ENCODE data around the gene SFSWAP.
A peak's percentile ranks its signal among the peaks of the same experiment; 100 is the strongest.
"Not testable (repeated sequence)": the region's sequence is repeated elsewhere in the genome, so short reads cannot be mapped to it uniquely, and the experiment has no call there.

Gene SFSWAP

GRCh38 chr12:131761638-131762037, 50.7 kb downstream of the SFSWAP start:
- no peak for DNase-seq (ENCODE audit: insufficient read length, low spot score)
- no peak for TF ChIP-seq POLR2A (IDR thresholded peaks at IDR 0.05; ENCODE audit: low read depth, low read length)
- FAIRE-seq = no peak

- no peak for TF ChIP-seq POLR2A (IDR thresholded peaks at IDR 0.05; ENCODE audit: low read depth, low read length)
- no peak for FAIRE-seq
- DNase-seq (ENCODE audit: insufficient read length, low spot score) = no peak
Measured at GRCh38 chr12:131764738-131765137, 53.8 kb downstream of the SFSWAP start.

DNA sequence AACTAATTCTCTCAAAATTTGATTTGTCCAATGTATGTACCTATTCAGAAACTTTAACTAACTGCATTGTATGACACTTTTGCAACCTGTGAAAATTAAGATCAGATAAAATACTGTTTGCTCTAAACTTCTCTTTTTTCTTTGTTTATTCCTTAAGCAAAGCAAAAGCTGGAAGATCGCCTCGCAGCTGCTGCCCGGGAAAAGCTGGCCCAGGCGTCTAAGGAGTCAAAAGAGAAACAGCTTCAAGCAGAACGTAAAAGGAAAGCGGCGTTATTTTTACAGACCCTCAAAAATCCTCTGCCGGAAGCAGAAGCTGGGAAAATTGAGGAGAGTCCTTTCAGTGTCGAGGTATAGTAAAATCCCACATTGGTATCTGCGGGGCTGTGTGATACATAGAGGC, 55.1 kb downstream of the SFSWAP start:
- no peak for TF ChIP-seq POLR2A (IDR thresholded peaks at IDR 0.05; ENCODE audit: low read depth, low read length)

DNA sequence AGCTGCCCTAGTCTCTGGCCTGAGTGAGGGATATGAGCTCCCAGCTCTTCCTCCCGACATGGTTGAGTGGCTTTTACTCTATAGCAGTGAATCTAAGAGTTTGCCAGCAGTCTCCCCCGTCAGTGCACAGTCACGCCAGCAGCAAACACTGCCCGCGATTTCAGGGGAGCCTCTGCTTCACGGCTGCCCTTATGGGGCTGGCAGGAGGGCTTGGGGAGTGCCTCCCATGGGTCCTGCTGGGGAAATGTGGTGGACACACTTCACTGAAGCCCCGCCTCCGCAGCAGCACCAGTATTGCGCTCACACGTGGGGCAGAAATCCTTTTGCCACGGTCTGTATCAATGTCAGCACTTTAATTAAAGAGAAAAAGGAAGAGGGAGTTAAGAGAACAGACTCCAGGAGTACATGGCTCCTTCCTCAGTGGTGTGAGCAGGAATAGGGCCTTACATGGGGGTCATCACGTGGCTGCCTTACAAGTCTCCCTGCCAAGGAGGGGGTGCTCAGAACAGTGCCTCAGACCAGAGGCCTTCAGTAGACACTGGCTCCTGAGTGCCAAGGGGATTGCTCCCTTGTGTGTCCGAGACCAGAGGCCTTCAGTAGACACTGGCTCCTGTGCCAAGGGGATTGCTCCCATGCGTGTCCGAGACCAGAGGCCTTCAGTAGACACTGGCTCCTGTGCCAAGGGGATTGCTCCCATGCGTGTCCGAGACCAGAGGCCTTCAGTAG, 55.7 kb downstream of the SFSWAP start:
- FAIRE-seq (no peak), DNase-seq (ENCODE audit: insufficient read length, low spot score) (no peak)
- no peak for TF ChIP-seq POLR2A (IDR thresholded peaks at IDR 0.05; ENCODE audit: low read depth, low read length)

More for the DNA sequence above, 55.1 kb downstream of the SFSWAP start:
- DNase-seq (ENCODE audit: insufficient read length, low spot score) (no peak), FAIRE-seq (no peak)

DNA sequence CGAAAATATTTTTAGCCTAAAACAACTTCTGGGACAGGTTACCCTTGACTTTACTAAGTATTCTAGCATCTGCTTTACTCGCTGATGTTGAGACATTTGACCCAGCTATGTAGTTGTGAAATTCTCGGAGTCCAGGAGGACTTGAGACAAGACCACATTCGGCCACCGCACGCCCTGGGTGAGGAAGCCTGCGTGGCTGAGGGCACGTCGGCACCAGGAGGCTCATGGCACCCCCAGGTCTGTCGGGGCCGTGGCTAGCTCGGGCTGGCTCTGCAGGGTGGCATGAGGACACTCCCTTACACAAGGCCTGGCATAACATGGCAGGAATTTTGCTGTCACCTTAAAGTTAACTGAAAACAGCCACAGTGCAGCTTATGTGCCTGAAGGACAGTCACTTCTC, 59.2 kb downstream of the SFSWAP start:
- FAIRE-seq = no peak
- no peak for TF ChIP-seq POLR2A (IDR thresholded peaks at IDR 0.05; ENCODE audit: low read depth, low read length)
- no peak for DNase-seq (ENCODE audit: insufficient read length, low spot score)

- DNase-seq (ENCODE audit: insufficient read length, low spot score) (no peak), FAIRE-seq (no peak)
- TF ChIP-seq POLR2A (IDR thresholded peaks at IDR 0.05; ENCODE audit: low read depth, low read length) = no peak
Measured at GRCh38 chr12:131771965-131772364, 61.1 kb downstream of the SFSWAP start.

DNA sequence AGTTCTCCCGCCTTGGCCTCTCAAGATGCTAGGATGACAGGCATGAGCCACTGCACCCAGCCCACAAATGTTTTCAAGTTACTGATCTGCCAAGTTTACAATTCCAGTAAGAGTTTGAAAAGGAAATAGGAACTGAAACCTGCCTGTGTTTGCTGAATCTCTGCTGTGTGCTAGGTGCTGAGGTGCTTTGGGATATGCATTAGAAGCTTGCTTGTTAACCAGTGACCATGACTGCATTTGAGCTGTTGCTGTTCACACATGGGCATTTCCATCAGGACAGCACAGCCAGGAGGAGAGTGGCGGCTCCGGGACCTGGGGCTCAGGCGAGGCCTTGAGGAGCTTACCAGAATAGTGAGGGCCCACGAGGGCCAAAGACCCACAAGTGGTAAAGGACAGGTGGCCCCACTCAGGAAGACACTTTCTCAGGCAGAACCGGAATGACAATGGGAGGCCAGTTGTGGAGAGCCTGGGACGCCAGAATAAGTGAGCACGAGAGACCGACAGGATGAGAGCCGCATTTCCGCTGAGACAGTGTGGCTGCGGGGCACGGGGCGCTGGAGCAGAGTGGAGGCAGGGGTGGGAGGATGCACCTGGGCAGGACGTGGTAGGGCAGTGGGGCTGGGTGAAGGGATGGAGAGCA, 62.8 kb downstream of the SFSWAP start:
- FAIRE-seq (no peak), DNase-seq (ENCODE audit: insufficient read length, low spot score) (no peak)
- TF ChIP-seq POLR2A (IDR thresholded peaks at IDR 0.05; ENCODE audit: low read depth, low read length) = no peak

DNA sequence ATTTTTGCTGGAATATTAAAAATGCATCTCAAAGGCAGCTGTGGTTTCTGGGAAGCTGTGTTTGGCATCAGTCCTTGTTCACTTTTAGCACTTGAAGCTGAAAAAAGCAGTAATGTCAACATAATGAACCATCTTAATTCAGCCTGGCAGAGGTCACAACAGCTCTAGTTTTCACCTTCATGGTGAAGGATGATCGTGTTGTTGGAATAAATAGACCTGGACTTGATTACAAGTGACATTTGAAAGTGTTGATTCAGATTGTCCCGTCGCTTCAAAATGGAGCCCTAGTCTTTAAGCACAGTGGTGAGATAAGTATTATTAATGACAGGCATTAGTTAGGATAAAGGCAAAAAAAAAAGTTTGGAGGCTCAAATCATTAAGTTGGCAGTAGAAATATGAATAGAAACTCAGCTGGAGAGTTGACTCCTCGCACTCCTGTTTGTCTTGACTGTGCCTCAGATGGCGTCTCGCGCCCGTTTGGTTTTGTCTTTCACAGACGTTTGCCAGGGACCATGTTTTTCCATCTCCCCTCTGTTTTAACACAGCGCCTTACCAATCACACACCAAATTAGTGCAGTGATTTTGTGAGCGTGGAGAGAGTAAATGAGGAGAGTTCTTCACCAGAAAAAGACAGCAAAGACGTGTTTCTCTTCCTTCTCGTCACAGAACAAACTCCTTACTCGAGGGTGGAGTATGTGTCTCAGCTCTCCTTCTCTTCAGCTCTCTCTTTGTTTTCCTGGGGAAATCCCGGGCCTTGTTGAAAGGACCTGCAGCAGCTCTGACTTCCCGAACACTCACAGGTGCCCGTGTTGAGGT, 63.9 kb downstream of the SFSWAP start:
- FAIRE-seq = no peak
- TF ChIP-seq POLR2A (IDR thresholded peaks at IDR 0.05; ENCODE audit: low read depth, low read length) = no peak
- no peak for DNase-seq (ENCODE audit: insufficient read length, low spot score)

DNA sequence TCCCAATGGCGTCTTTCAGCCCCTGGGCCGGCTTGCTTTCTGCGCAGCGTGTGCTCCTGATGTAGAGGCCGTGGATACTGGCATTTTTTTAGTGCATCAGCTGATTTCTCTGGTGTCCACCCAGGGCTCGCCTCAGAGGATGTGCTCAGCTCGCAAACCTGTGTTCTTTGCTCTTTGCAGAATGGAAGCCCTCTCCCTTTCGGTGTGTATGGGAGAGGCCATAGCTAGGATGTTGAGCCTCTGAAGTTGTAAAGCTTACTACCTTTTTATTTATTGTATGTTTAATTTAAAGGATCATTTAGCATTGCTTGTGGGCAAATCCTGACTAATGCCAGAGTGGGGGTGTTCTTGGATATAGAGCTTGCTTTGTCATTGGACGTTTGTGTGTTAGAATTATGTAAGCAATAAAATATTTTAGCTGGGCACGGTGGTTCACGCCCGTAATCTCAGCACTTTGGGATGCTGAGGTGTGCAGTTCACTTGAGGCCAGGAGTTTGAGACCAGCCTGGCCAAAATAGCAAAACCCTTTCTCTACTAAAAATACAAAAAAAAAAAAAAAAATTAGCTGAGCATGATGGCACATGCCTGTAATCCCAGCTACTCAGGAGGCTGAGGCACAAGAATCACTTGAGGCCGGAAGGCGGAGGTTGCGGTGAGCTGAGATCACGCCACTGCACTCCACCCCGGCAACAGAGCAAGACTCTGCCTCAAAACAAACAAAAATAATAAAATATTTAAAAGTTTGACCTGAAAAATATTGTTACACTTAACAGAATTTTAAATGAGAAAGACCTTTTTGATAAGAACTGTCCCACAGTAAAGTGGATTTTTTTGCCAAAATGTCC, 64.7 kb downstream of the SFSWAP start:
- no peak for TF ChIP-seq POLR2A (IDR thresholded peaks at IDR 0.05; ENCODE audit: low read depth, low read length)
- DNase-seq (ENCODE audit: insufficient read length, low spot score) (peak; percentile 23), FAIRE-seq (no peak)

DNA sequence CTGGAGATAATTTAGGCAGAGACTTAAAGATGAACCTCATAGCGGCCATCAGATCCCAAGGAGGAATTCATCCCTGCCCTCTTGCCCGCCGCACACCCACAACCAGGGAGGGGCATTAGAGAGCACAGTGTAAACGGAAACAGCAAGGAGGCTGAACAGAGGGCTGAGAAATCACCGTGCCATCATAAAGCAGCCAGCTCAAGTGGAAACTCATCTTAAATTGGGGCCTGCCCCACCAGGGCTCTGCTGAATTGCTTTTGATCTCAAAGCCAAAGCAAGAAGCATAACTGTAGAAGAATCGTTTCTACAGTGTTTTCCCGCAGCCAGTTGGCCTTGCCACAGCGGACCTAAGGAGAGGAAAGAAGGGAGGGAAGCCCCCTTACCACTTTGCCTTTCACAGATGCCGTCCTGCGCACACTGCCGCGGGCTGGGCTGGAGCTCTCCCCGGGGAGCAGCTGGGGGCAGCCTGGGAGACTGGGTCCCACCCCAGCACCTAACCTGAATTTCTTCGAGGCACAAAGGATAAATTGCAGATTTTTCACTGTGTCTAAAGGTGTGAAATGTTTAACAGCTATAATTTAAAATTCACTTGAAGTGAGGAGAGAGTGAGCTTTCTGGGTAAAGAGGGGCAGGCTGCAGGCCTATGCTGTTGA, 65.5 kb downstream of the SFSWAP start:
- FAIRE-seq (no peak), DNase-seq (ENCODE audit: insufficient read length, low spot score) (no peak)
- no peak for TF ChIP-seq POLR2A (IDR thresholded peaks at IDR 0.05; ENCODE audit: low read depth, low read length)

- DNase-seq (ENCODE audit: insufficient read length, low spot score); FAIRE-seq: not testable (repeated sequence)
Measured at GRCh38 chr12:131777269-131777668, 66.4 kb downstream of the SFSWAP start.

- FAIRE-seq (no peak), DNase-seq (ENCODE audit: insufficient read length, low spot score) (no peak)
- no peak for TF ChIP-seq POLR2A (IDR thresholded peaks at IDR 0.05; ENCODE audit: low read depth, low read length)
Measured at GRCh38 chr12:131779027-131779426, 68.1 kb downstream of the SFSWAP start.

- FAIRE-seq (no peak), DNase-seq (ENCODE audit: insufficient read length, low spot score) (no peak)
Measured at GRCh38 chr12:131782061-131782460, 71.2 kb downstream of the SFSWAP start.

More at GRCh38 chr12:131782061-131782460, 71.2 kb downstream of the SFSWAP start:
- no peak for TF ChIP-seq POLR2A (IDR thresholded peaks at IDR 0.05; ENCODE audit: low read depth, low read length)
